HG03139 (cell line): ENCODE results near the gene UTP15.

ENCODE experiments used
- ATAC-seq: cut with Tn5 transposase; IDR thresholded peaks from one replicate; pipeline ENCODE4 v1.9.1; 2021; ENCODE audit not compliant: unreplicated experiment

UTP15 gene

GRCh38 chr5:73565139-73565968, at the start of gene UTP15, which contains the start of gene ANKRA2:
UTP15 (plus strand) TSS chr5:73565743; CDS start chr5:73567345, 1,602 bp downstream.
ANKRA2 (minus strand) TSS chr5:73565639; CDS start chr5:73562881, 2,758 bp downstream.
- ATAC-seq: peak; percentile 94

- peak; percentile 96 for ATAC-seq
Observed at GRCh38 chr5:73519531-73520283, 45.8 kb upstream of the UTP15 start.

DNA sequence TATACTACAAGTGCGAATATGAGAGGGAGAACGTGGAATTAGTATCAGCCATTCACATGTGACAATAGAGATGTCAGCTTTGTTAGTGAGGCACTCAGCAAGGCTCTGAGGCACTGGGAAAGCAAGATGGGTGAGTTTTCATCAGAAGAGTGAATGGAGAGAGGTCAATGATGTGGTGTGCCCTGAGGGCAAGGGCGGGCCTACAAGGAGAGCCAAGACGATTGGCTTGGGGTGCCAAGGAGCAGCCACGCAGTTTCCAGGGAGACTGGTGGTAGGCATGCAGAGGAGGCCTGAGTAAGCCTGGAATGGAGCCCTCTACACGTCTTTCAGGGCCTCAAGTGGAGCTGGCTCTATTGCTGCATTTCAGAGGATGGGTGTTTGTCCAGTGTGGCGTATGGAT, 42.6 kb upstream of the UTP15 start:
- ATAC-seq: no peak

DNA sequence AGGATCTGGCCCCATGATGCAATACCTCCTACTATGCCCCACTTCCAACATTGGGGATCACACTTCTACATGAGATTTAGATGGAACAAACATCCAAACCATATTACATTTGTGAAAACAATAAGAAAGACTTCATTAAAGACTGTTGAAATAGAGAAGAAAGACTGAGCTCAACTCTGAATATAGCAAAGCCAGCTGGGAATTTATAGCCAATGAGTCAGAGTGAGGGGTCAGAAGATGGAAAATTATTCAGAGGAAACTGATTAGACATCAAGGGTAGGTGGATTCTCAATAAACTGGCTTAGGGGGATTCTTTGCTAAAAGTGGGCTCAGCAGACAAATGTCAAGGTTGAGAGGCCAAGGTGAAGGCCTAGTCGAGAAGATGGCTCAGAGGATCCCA, 41.7 kb upstream of the UTP15 start:
- ATAC-seq: no peak

GRCh38 chr5:73525606-73526203, 39.8 kb upstream of the UTP15 start:
- no peak for ATAC-seq

GRCh38 chr5:73528248-73528647, 37.3 kb upstream of the UTP15 start:
- no peak for ATAC-seq

DNA sequence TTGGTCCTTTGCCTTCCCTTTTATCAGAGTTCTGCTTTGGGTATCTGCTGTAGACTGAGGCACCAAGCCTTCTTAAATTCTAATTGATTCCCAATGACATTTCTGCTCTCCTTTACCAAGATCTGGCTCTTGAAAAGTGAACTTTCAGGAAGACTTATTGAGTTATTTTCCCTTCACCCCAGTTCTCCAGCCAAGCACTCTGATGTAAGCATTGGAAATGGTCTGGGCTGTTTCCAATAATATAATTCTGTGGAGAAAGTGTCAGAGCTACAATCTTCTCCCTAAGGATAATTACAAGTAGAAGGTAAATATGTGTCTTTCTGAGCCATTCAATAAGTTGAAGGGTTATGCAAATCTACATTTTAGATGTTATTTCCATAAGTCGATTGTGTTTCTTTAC, 36.5 kb upstream of the UTP15 start:
- ATAC-seq: no peak

DNA sequence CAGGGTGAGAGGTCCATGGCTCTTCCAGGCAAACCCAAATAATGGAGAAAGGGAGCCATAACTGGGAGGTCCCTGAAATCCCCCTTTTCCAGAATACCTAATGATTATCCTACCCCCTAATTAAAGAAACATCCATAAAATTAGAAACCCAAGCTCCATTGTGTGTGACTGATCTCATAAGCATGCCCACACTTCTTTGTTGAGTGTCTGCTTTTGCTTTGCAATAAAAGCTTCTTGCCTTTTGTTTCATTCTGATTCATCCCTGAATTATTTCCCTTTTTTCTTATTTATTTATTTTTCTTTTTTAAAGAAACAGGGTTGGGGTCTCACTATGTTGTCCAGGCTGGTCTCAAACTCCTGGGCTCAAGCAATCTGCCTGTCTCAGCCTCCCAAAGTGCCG, 34.2 kb upstream of the UTP15 start:
- ATAC-seq: no peak

- ATAC-seq: no peak
Observed at GRCh38 chr5:73532195-73532594, 33.3 kb upstream of the UTP15 start.

DNA sequence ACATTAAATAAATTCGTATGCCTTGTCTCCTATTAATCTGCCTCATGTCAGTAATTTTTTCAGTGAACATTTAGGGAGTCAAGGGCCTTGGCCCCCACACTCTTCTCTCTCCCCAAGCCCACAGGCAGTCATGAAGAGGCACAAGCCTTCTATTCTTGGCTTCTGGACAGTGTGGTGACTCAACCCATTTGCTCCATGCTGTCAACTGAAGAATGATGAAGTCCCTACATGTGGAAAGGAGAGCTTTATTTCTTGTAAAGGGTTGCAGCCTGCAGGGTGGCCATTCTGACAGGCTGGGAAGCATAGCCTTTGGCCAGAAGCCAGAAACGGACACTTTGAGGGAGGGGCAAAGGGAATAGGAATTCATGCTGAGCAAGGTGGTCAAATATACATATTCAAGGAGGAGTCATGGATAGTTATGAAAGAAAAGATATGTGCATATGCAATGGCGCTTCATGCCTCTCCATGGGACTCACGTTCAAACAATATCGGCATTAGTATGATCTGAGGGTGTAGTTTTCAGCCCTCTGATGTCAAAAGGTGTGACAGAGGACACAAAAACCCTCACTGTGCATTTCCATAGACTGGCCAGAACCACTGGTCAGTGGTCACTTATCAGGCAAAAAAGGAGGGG, 31.4 kb upstream of the UTP15 start:
- ATAC-seq: no peak

- ATAC-seq: no peak
Observed at GRCh38 chr5:73534971-73535370, 30.6 kb upstream of the UTP15 start.

GRCh38 chr5:73539730-73540129, 25.8 kb upstream of the UTP15 start:
- no peak for ATAC-seq

GRCh38 chr5:73540192-73540591, 25.4 kb upstream of the UTP15 start:
- ATAC-seq: no peak

GRCh38 chr5:73542020-73542419, 23.5 kb upstream of the UTP15 start:
- ATAC-seq: no peak

DNA sequence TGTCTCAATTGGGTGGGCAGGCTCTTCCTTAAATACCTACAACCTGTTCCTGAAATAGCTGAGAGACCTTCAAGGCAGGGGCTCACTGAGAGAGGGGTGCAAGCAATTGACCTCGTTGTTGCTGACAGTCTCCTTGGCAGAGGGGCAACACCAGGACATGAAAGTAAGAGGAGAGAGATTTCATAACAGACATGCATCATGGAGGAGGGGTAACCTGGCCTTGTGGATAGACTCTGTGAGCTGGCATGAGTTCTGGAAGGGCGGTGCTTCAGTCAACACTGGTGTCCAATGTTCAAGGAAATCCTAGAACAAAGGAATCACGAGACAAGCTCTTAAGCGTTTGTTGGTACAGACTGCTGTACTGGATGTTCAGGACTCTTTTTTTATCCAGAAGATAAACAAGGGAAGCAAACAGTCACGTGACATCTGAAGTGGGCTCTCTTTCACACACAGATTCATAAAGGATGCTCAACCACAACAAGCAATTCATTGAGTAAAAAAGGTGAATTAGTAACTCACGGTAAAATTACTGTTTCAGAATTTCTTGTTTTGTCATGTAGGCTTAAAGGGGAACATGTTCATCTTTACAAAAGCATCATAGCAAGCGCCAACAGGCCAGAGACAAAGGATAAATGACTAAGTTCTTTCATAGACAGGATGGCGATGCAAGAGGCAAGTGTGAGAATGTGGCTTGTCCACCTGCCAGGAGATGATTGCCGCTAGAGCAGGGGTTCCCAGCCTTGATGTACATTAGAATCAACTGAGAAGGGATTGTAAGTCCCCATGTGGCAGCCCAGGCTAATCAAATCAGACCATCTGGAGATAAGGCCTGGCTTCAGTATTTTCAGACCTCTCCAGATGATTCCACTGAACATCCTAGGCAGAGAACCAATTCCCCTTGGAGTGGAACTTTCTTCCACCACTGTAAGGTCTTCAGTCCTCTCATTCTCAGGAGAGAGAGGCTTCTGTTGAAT, 20.8 kb upstream of the UTP15 start:
- ATAC-seq: no peak

- ATAC-seq: no peak
Observed at GRCh38 chr5:73545403-73545779, 20.2 kb upstream of the UTP15 start.

DNA sequence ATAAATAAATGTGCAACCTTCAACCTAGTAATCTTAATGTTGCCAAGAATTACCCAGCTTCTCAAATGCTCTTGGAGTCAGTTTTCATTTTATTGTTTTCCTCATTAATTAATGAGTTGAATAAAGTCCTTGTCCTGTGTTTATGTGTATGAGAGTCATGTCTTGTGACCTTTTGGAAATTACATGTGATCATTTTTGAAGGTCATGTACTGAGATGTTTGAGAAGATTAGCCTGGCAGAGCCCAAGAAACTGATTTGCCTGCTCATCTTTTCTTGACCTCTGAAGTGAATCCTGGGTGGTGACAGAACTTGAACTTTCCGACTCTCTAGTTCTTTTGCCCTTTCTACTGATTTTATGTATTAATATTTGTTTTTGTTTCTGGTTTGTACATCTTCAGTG, 15.5 kb upstream of the UTP15 start:
- ATAC-seq: no peak

DNA sequence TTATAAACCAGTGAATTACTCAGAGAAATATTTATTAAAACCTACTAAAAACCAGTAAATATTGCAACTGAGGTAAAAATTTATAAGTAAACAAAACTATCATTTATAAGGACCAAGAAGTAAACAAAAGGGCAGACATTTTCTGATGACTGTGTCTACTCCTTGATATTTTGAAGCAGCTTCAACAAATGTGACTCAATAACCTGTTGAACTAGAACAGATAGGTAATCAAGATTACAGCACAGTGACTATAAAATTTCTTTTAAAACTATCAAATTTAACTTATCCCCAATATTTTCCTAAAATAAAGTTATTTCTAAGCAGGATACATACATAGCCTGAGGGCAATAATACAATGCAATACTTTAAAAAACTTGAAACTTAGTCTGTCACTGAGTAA, 12.9 kb upstream of the UTP15 start:
- no peak for ATAC-seq

GRCh38 chr5:73558950-73559349, 6.6 kb upstream of the UTP15 start:
- ATAC-seq: no peak

DNA sequence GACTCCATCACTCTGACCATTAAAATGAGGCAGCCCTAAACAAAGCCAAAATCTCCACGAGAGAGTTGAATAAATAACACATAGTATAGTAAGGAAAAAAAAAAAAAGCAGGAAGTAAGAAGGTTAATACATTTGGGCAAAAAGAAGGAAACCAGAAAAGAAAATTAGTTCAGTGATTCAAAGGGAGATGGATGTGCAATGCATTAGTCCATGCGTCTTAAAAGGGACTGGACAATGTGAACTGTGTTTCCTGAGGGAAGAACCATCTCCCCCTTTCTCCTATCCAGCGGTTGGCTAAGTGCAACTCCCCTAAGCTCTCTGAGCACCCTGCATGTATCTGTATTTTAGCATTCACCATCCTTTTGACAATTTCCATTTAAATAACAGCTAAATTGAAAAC, 1.5 kb upstream of the UTP15 start:
- no peak for ATAC-seq
